SK-N-SH treated with all-trans-retinoic acid at 6 μM for 48 hours (cell line): ENCODE data around the gene RAP1A.
"Not testable (repeated sequence)": the region's sequence is repeated elsewhere in the genome, so short reads cannot be mapped to it uniquely, and the experiment has no call there.

Experiments used
- ATAC-seq: fragments of 200-7000 bp; cut with Tn5 transposase; 3 replicates; pipeline ENCODE4 v1.9.1; 2020; ENCODE audit warnings: mild to moderate bottlenecking, moderate library complexity
- CREB5 ChIP-seq: fragments of 250-450 bp; sonication (Bioruptor Pico); IDR thresholded peaks from 2 replicates; pipeline ENCODE4 v1.5.1; 2020; ENCODE audit warnings: low read depth, mild to moderate bottlenecking, moderate library complexity
- GLIS3 ChIP-seq: fragments of 250-450 bp; sonication (Bioruptor Pico); IDR thresholded peaks from 2 replicates; pipeline ENCODE4 v1.5.0; 2020; ENCODE audit warnings: mild to moderate bottlenecking, moderate library complexity
- ISL1 ChIP-seq: fragments of 250-450 bp; sonication (Bioruptor Pico); IDR thresholded peaks from 2 replicates; pipeline ENCODE4 v2.1.2; 2022; ENCODE audit warnings: mild to moderate bottlenecking, moderate library complexity
- PPARA ChIP-seq: fragments of 250-450 bp; sonication (Bioruptor Pico); IDR thresholded peaks from 2 replicates; pipeline ENCODE4 v1.5.0; 2020; ENCODE audit warnings: mild to moderate bottlenecking, borderline replicate concordance
- RARB ChIP-seq: fragments of 250-450 bp; sonication (Bioruptor Pico); IDR thresholded peaks from 2 replicates; pipeline ENCODE4 v1.8.0; 2021; ENCODE audit warnings: mild to moderate bottlenecking, moderate library complexity
- SNAI2 ChIP-seq: fragments of 250-450 bp; sonication (Bioruptor Pico); IDR thresholded peaks from 2 replicates; pipeline ENCODE4 v1.5.0; 2020; ENCODE audit warnings: mild to moderate bottlenecking, moderate library complexity
- TCF4 ChIP-seq: fragments of 250-450 bp; sonication (Bioruptor Pico); IDR thresholded peaks from 2 replicates; pipeline ENCODE4 v1.8.0; 2021; ENCODE audit warnings: mild to moderate bottlenecking, moderate library complexity, borderline replicate concordance
- TOX ChIP-seq: fragments of 250-450 bp; sonication (Bioruptor Pico); IDR thresholded peaks from 2 replicates; pipeline ENCODE4 v1.8.0; 2021; ENCODE audit warnings: mild to moderate bottlenecking, moderate library complexity, borderline replicate concordance
- TSHZ2 ChIP-seq: fragments of 250-450 bp; sonication (Bioruptor Pico); IDR thresholded peaks from 2 replicates; pipeline ENCODE4 v1.5.0; 2020; ENCODE audit warnings: mild to moderate bottlenecking, moderate library complexity
- ZC3H10 ChIP-seq: fragments of 250-450 bp; sonication (Bioruptor Pico); IDR thresholded peaks from 2 replicates; pipeline ENCODE4 v1.5.1; 2021; ENCODE audit warnings: mild to moderate bottlenecking, moderate library complexity
- ZNF70 ChIP-seq: fragments of 450-650 bp; formaldehyde crosslinking; IDR thresholded peaks from 2 replicates; pipeline ENCODE4 v1.5.0; 2020; ENCODE audit warnings: mild to moderate bottlenecking, moderate library complexity
- ZNF8 ChIP-seq: fragments of 450-650 bp; formaldehyde crosslinking; IDR thresholded peaks from 2 replicates; pipeline ENCODE4 v1.5.0; 2020; ENCODE audit warnings: mild to moderate bottlenecking, moderate library complexity
- TF ChIP-seq, protein P1 (sequence below): fragments of 250-450 bp; sonication (Bioruptor Pico); IDR thresholded peaks from 2 replicates; pipeline ENCODE4 v1.8.0; 2020; ENCODE audit warnings: mild to moderate bottlenecking, moderate library complexity, borderline replicate concordance
- TF ChIP-seq, protein P2 (sequence below): fragments of 250-450 bp; sonication (Bioruptor Pico); IDR thresholded peaks from 2 replicates; pipeline ENCODE4 v1.8.0; 2021; ENCODE audit warnings: low read depth, mild to moderate bottlenecking, moderate library complexity, borderline replicate concordance

Gene RAP1A

GRCh38 chr1:111631502-111631901 is 11.9 kb downstream of the RAP1A start (continued):
- TF ChIP-seq CREB5 (CRISPR knock-in tag) (no peak), ISL1 (CRISPR knock-in tag) (no peak), GLIS3 (CRISPR knock-in tag) (no peak), SNAI2 (CRISPR knock-in tag) (no peak)

- ATAC-seq = not testable (repeated sequence)
Measured at GRCh38 chr1:111632771-111633170, 13.2 kb downstream of the RAP1A start.

- no peak for ATAC-seq
Measured at GRCh38 chr1:111633736-111634247, 14.2 kb downstream of the RAP1A start.

DNA sequence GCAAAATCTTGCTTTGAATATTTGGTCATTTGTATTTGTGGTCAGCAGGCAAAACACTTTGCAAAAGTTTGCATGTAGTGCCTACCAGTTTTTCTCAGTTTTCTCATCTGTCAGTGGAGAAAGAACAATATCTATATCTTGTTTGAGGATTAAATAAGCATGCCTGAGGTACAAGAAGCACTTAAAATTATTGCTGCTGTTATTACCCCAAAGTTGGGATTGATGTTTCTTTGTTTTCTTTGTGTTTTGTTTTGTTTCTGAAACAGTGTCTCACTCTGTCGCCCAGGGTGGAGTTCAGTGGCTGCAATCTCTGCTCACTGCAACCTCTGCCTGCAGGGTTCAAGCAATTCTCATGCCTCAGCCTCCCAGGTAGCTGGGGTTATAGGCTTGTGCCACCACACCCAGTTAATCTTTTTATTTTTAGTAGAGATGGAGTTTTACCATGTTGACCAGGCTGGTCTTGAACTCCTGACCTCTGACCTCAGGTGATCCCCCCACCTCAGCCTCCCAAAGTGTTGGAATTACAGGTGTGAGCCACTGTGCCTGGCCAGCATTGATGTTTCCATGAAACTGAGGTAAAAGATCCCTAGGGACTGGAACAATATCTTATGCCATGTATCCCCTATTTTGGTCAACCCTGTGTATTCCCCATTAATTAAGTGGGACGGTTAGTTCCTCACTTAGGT is 15.9 kb downstream of the RAP1A start:
- no peak for ATAC-seq
- no peak for TF ChIP-seq ZNF70
- TF ChIP-seq, protein P1, sequence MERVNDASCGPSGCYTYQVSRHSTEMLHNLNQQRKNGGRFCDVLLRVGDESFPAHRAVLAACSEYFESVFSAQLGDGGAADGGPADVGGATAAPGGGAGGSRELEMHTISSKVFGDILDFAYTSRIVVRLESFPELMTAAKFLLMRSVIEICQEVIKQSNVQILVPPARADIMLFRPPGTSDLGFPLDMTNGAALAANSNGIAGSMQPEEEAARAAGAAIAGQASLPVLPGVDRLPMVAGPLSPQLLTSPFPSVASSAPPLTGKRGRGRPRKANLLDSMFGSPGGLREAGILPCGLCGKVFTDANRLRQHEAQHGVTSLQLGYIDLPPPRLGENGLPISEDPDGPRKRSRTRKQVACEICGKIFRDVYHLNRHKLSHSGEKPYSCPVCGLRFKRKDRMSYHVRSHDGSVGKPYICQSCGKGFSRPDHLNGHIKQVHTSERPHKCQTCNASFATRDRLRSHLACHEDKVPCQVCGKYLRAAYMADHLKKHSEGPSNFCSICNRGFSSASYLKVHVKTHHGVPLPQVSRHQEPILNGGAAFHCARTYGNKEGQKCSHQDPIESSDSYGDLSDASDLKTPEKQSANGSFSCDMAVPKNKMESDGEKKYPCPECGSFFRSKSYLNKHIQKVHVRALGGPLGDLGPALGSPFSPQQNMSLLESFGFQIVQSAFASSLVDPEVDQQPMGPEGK (CRISPR knock-in tag) = no peak
- no peak for TF ChIP-seq PPARA
- TF ChIP-seq CREB5 (CRISPR knock-in tag) = no peak
- TF ChIP-seq TCF4 (CRISPR knock-in tag) = no peak

More at GRCh38 chr1:111633736-111634247, 14.2 kb downstream of the RAP1A start:
- TF ChIP-seq SNAI2 (CRISPR knock-in tag) = no peak
- TF ChIP-seq TSHZ2 (CRISPR knock-in tag) = no peak
- TF ChIP-seq RARB (CRISPR knock-in tag) = no peak
- no peak for TF ChIP-seq TCF4 (CRISPR knock-in tag)
- no peak for TF ChIP-seq PPARA
- TF ChIP-seq CREB5 (CRISPR knock-in tag) = no peak
- TF ChIP-seq ZNF70 = no peak
- TF ChIP-seq, protein P1 (CRISPR knock-in tag) = no peak
- TF ChIP-seq, protein P2, sequence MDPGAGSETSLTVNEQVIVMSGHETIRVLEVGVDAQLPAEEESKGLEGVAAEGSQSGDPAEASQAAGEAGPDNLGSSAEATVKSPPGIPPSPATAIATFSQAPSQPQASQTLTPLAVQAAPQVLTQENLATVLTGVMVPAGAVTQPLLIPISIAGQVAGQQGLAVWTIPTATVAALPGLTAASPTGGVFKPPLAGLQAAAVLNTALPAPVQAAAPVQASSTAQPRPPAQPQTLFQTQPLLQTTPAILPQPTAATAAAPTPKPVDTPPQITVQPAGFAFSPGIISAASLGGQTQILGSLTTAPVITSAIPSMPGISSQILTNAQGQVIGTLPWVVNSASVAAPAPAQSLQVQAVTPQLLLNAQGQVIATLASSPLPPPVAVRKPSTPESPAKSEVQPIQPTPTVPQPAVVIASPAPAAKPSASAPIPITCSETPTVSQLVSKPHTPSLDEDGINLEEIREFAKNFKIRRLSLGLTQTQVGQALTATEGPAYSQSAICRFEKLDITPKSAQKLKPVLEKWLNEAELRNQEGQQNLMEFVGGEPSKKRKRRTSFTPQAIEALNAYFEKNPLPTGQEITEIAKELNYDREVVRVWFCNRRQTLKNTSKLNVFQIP (CRISPR knock-in tag) = no peak
- TF ChIP-seq TOX = no peak
- no peak for TF ChIP-seq ZC3H10 (CRISPR knock-in tag)
- no peak for TF ChIP-seq ZNF8 (CRISPR knock-in tag)
